KBM-7 (cell line): ENCODE measurements around the gene KRTAP10-11.
"Not testable (repeated sequence)": the region's sequence is repeated elsewhere in the genome, so short reads cannot be mapped to it uniquely, and the experiment has no call there.

Experiments used
- DNase-seq: peaks from one replicate; pipeline ENCODE4 v3.0.0-alpha.2; 2015
- in situ Hi-C: fragments of 300-500 bp; cut with MboI; formaldehyde crosslinking; loops from 2 replicates; pipeline ENCODE4 v1.14.3; 2020; ENCODE audit warnings: low sequenced_read_pairs, low pct_unique_long_range_greater_than_20kb, mixed read lengths

KRTAP10-11 gene

DNA sequence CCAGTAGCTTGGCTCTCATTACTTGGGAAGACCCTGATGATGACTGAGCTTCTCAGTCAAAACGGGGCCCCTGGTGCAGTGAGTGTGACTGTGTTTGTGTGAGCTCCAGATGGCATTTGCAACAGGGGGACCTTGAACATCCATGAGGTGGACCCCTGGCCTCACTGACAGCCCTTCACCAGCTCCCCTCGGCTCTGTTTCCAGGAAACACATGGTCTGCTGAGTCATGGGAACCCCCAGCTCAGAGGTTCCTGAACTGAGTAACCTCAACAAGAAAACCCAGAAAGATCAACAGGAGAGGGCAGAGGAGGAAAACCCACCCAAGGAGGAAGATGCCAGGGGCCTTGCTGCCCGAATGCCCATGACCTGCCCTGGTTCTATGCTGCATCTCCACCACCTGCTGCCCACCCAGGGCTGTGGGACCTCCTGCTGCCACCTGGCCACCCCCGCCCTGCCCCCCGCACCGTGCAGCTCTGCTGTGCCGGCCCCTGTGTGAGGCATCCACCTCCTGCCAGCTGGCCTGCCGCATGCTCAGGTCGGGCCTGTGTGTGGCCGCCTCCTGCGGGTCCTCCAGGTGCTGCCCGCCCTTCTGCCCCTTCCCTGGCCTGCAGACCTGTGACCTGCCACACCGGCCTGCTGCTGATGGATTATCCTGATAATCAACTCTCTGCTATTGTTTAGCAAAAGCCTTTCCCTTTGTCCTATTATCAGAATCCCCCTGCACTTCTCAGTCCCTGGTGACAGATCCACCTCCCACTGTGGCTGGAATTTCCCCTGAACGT is 40.0 kb downstream of the KRTAP10-11 start:
- in situ Hi-C loops: no loop called here
- no peak for DNase-seq

DNA sequence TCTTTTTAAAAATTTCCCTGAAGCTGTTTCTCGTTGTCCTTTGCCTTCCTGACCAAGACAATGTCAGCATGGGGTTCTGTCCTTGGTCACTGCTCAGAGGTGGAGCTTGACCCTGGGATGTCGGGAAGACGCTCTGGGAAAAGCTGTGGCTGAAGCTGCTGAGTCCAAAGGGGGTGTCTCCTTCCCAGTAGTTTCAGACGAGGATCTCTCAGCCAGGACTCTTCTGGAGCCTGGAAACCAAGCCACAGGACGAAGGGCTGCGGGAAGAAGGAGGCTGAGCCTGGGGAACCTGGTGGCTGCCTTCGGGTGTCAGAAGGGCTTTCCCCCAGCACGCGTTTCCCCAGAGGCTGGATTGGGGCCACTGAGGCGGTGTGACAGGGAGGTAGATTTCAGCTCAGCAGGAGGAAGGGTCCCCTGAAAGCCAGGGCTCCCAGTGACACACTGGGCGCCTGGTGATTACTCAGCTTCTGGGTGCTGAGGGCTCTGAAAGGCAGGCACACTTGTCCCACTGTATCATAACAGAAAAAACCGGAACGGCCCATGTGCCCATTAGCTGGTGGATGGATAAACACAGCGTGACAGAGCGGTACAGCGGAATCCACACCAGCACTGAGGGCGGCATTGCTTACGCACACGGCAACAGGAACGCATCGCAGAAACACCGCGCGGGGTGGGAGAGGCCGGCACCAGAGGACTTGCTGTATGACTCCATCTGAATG is 40.8 kb downstream of the KRTAP10-11 start:
- in situ Hi-C loops: no loop called here
- no peak for DNase-seq

GRCh38 chr21:44687671-44688070 is 41.5 kb downstream of the KRTAP10-11 start:
- DNase-seq: no peak
- in situ Hi-C loops: no loop called here

GRCh38 chr21:44689740-44690139 is 43.5 kb downstream of the KRTAP10-11 start:
- in situ Hi-C loops, DNase-seq: not testable (repeated sequence)

GRCh38 chr21:44691686-44692085 is 45.5 kb downstream of the KRTAP10-11 start:
- in situ Hi-C loops: no loop called here
- no peak for DNase-seq

DNA sequence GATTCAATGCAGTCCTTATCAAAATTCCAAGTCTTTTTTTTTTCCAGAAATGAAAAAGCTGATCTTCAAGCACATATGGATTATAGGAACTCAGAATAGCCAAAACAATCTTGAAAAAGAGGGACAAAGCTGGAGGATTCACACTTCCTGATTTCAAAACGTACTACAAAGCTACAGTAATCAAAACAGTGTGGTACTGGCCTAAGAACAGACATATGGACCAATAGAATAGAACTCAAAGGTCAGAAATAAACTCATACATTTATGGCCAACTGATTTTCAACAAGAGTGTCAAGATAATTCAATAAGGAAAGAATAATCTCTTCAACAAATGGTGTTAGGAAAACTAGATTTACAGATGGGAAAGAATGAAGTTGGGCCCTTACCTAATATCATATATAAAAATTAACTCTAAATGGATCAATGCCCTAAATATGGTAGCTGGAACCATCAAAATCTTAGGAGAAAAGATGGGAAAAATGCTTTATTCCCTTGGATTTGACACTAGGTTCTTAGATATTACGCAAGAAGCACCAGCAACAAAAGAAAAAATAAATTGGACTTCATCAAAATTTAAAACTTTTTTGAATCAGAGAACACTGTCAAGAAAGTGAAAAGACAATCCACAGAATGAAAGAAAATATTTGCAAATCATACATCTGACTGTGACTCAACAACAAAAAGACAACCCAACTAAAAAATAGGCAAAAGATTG is 46.7 kb downstream of the KRTAP10-11 start:
- no peak for DNase-seq
- in situ Hi-C loops: no loop called here

GRCh38 chr21:44694776-44695175 is 48.6 kb downstream of the KRTAP10-11 start:
- DNase-seq: no peak
- in situ Hi-C loops: no loop called here

- in situ Hi-C loops: no loop called here
- no peak for DNase-seq
Observed at GRCh38 chr21:44695184-44695583, 49.0 kb downstream of the KRTAP10-11 start.

DNA sequence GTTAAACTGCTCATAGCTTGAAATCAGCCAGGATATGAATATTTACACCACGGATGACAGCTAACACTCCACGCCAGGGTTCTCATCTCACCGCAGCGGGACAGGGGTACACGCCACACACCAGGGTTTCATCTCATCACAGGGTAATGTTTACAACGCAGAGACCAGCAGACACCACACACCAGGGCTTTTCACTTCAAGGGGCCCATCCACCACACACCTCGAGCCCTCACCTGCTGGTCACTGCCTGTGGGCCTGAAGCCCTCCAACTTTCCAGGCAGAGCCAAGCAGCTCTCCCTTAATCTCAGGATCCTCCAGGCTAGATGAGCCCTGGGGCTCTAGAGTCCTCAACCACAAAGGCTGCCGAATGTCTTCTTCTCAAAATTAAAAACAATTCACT is 49.4 kb downstream of the KRTAP10-11 start:
- DNase-seq: no peak
- in situ Hi-C loops: no loop called here

GRCh38 chr21:44696572-44696971 is 50.4 kb downstream of the KRTAP10-11 start:
- no peak for DNase-seq
- in situ Hi-C loops: no loop called here
